ENCODE results near the gene PI4KB.
A peak's percentile ranks its signal among the peaks of the same experiment; 100 is the strongest.

Gene PI4KB

GRCh38 chr1:151327223-151327902, at the start of gene PI4KB:
Gene PI4KB, minus strand, starts transcription at chr1:151327416. Its CDS starts 10,935 bp downstream, at chr1:151316481.
- DNase-seq (ENCODE audit: low read depth): peak; percentile 98
- no peak for TF ChIP-seq CTCF (IDR thresholded peaks at IDR 0.05; ENCODE audit: insufficient read depth, low read depth, low read length, missing control alignments)
- H3K4me3 ChIP-seq (ENCODE audit: low read length): peak within 1 kb of the TSS; percentile 78

- no peak for TF ChIP-seq CTCF (IDR thresholded peaks at IDR 0.05; ENCODE audit: insufficient read depth, low read depth, low read length, missing control alignments)
- DNase-seq (ENCODE audit: low read depth): no peak
- no peak overlapping the region for H3K4me3 ChIP-seq (ENCODE audit: low read length)
These were observed 46.0 kb upstream of the PI4KB start for GRCh38 chr1:151373196-151373595.

- TF ChIP-seq CTCF (IDR thresholded peaks at IDR 0.05; ENCODE audit: insufficient read depth, low read depth, low read length, missing control alignments): no peak
- DNase-seq (ENCODE audit: low read depth): peak; percentile 38
These were observed 45.1 kb upstream of the PI4KB start, which contains the start of gene SELENBP1 for GRCh38 chr1:151372058-151372934. Gene SELENBP1, minus strand, starts transcription at chr1:151372705. Its CDS starts 64 bp downstream, at chr1:151372641.

DNA sequence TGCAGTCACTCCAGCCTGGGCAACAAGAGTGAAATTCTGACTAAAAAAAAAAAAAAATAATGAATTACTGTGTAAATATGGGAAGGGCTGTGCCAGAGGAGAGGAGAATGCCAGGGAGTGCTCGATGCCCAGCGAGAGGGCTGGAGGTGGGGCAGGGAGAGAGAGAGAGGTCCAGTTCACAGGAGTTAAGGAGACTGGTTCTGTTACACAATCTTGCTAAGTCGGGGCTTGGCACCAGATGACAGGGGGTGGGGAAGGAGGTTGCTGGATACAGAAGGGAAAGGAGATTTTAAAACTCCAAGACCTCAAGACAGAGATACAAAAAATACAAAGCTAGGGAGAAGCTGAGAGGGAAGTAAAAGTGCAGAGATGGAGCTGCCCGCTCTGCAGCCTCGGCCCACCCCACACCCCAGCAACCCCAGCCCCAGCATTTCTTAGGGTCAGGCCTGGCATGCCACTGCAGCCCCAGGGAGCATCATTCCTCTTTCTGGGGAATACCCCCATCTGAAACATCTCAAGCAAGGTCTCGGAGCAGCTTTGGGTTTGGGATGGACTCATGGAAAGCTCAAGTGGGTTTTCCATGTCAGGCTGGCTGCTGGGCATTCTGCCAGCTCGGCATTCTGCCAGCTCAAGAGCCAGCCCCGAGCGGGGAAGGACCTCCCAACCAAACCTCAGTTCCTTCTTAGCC, 44.3 kb upstream of the PI4KB start:
- no peak overlapping the region for H3K4me3 ChIP-seq (ENCODE audit: low read length)
- DNase-seq (ENCODE audit: low read depth): peak; percentile 21
- TF ChIP-seq CTCF (IDR thresholded peaks at IDR 0.05; ENCODE audit: insufficient read depth, low read depth, low read length, missing control alignments): no peak

More at GRCh38 chr1:151372058-151372934, 45.1 kb upstream of the PI4KB start, which contains the start of gene SELENBP1:
- H3K4me3 ChIP-seq (ENCODE audit: low read length): peak within 1 kb of the TSS; percentile 20

DNA sequence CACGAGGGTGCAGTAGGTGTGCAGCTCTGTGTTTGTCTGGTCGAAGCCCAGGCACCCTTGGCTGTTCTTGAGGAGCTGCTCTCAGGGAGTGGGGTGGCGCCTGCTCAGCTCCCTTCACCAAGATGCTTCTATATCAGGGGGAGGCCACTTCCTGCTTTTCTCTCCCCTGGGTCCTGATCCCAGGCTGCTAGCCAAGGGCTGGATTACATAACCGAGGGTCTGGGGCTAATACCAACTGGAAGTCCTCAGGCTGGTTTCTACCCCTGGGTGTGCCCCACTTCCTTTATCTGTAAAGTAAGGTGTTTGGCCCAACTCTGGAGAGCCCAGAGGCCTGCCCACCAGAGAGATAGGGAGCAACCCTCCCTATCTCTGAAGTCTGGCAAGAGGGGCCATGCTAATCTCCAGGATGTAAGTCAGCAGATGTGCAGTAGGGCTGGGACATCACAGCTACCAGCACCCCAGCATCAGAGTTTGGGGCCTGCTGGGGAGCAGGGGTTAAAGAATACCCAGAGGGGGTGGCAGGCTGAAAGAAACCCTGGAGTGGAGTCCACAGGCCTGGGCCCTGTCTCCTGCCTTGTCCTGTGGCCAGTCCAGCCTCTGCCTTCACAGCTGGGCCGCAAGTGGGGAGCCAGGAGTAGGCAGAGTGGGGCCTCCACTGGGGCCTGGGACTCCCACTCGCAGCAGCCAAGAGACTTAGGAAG, 43.1 kb upstream of the PI4KB start:
- TF ChIP-seq CTCF (IDR thresholded peaks at IDR 0.05; ENCODE audit: insufficient read depth, low read depth, low read length, missing control alignments): no peak
- no peak for DNase-seq (ENCODE audit: low read depth)
- H3K4me3 ChIP-seq (ENCODE audit: low read length): no peak overlapping the region

- no peak overlapping the region for H3K4me3 ChIP-seq (ENCODE audit: low read length)
- TF ChIP-seq CTCF (IDR thresholded peaks at IDR 0.05; ENCODE audit: insufficient read depth, low read depth, low read length, missing control alignments): no peak
- DNase-seq (ENCODE audit: low read depth): no peak
These were observed 42.4 kb upstream of the PI4KB start for GRCh38 chr1:151369621-151370048.
